Activated CD4-positive, alpha-beta memory T cell treated with anti-CD3 and anti-CD28 coated beads, Interleukin-2, amount 10 ng/mL, durations not matched to agents 7 days and 5 days (primary cell): Measurements from ENCODE around the gene ART3. TPM values are rescaled to one million over a fixed set of nuclear protein-coding genes. Genes with fewer than 3 reads are reported as not detected.

Experiments
- CTCF ChIA-PET: fragments of 350-600 bp; sonication (Branson Sonifier 250); formaldehyde crosslinking; loops from one replicate; lab custom pipeline; 2021; ENCODE audit warnings: antibody characterized with exemption, inconsistent platforms; lab: Charles Lee
- POLR2A ChIA-PET: fragments of 350-600 bp; sonication (Branson Sonifier 250); formaldehyde crosslinking; loops from one replicate; lab custom pipeline; 2021; ENCODE audit warnings: antibody characterized with exemption; lab: Charles Lee
- DNase-seq: peaks from one replicate; pipeline ENCODE4 v3.0.0-alpha.2; 2020
- H3K27ac Mint-ChIP-seq: one replicate; pipeline ENCODE4 v1.8.0; 2021; ENCODE audit warnings: mild to moderate bottlenecking, mixed read lengths
- H3K27me3 Mint-ChIP-seq: one replicate; pipeline ENCODE4 v1.8.0; 2021; ENCODE audit warnings: mixed read lengths
- H3K36me3 Mint-ChIP-seq: one replicate; pipeline ENCODE4 v1.8.0; 2021; ENCODE audit warnings: low read depth, mixed read lengths
- H3K4me1 Mint-ChIP-seq: one replicate; pipeline ENCODE4 v1.8.0; 2021; ENCODE audit warnings: mixed read lengths
- H3K4me3 Mint-ChIP-seq: one replicate; pipeline ENCODE4 v1.8.0; 2021; ENCODE audit warnings: mild to moderate bottlenecking, mixed read lengths
- H3K9me3 Mint-ChIP-seq: one replicate; pipeline ENCODE4 v1.8.0; 2021; ENCODE audit warnings: mixed read lengths
- total RNA-seq, 2 experiments: library from RNA; stranded (reverse); gene quantifications; one replicate each; pipeline ENCODE4 v1.2.3, GENCODE V29; 2021

Gene ART3
- total RNA-seq, 2 experiments from 2014 or later = 0.30 to 0.95 TPM

- DNase-seq = no peak
- Mint-ChIP-seq H3K27ac (no peak overlapping the region), H3K4me3 (no peak overlapping the region), H3K36me3 (no peaks in the 10 kb centered on the region), H3K9me3 (no peaks in the 10 kb centered on the region), H3K4me1 (peaks cover 3% of the 10 kb centered on the region), H3K27me3 (peaks cover 5% of the 10 kb centered on the region)
- ChIA-PET POLR2A (no interaction called here), CTCF (interaction anchor here (1.0 to 1.1 kb wide), 2 partner anchors 8 to 83 kb away, joined by 4 to 7 read pairs; no protein-coding TSS in a partner anchor)
Observed at GRCh38 chr4:76078033-76078613, 3.6 kb downstream of the ART3 start.

- ChIA-PET POLR2A (no interaction called here), CTCF (interaction anchor here (0.5 to 2.1 kb wide), 4 partner anchors 41 to 512 kb away, joined by 3 to 8 read pairs (median 3); no protein-coding TSS in a partner anchor)
- DNase-seq = no peak
Observed at GRCh38 chr4:76083386-76083988, 9.0 kb downstream of the ART3 start.

GRCh38 chr4:76084542-76084941 is 10.0 kb downstream of the ART3 start:
- Mint-ChIP-seq H3K4me1 (peaks cover 4% of the 10 kb centered on the region), H3K4me3 (no peak overlapping the region), H3K9me3 (no peaks in the 10 kb centered on the region), H3K27ac (no peak overlapping the region), H3K36me3 (no peaks in the 10 kb centered on the region), H3K27me3 (peaks cover 7% of the 10 kb centered on the region)
- ChIA-PET CTCF (interaction anchor here (2.1 kb wide), 1 partner anchor 88 kb away, joined by 8 read pairs; no protein-coding TSS in a partner anchor), POLR2A (no interaction called here)
- no peak for DNase-seq

More at GRCh38 chr4:76083386-76083988, 9.0 kb downstream of the ART3 start:
- Mint-ChIP-seq H3K9me3 (no peaks in the 10 kb centered on the region), H3K27ac (no peak overlapping the region), H3K4me1 (peaks cover 2% of the 10 kb centered on the region), H3K27me3 (peaks cover 12% of the 10 kb centered on the region), H3K36me3 (no peaks in the 10 kb centered on the region), H3K4me3 (no peak overlapping the region)

- no peak for DNase-seq
- CTCF ChIA-PET = interaction anchor here (0.6 to 2.3 kb wide), 10 partner anchors 9 to 191 kb away, joined by 3 to 11 read pairs (median 4); partner anchors contain the start of genes ART3 and NUP54
- no peaks in the 10 kb centered on the region for H3K36me3 Mint-ChIP-seq
- peaks cover 11% of the 10 kb centered on the region for H3K4me1 Mint-ChIP-seq
- no peaks in the 10 kb centered on the region for H3K9me3 Mint-ChIP-seq
- POLR2A ChIA-PET = interaction anchor here (2.1 kb wide), 1 partner anchor 61 kb away, joined by 5 read pairs; the partner anchor contains the start of gene NUP54
- H3K4me3 Mint-ChIP-seq = no peak overlapping the region
- H3K27ac Mint-ChIP-seq = no peak overlapping the region
- peaks cover 7% of the 10 kb centered on the region for H3K27me3 Mint-ChIP-seq
Observed at GRCh38 chr4:76087007-76087769, 12.7 kb downstream of the ART3 start.

- ChIA-PET POLR2A (interaction anchor here (1.0 kb wide), 1 partner anchor 30 kb away, joined by 3 read pairs; no protein-coding TSS in a partner anchor), CTCF (interaction anchor here (0.5 to 1.4 kb wide), 4 partner anchors 10 to 147 kb away, joined by 3 to 4 read pairs (median 3); no protein-coding TSS in a partner anchor)
- no peaks in the 10 kb centered on the region for H3K36me3 Mint-ChIP-seq
- H3K9me3 Mint-ChIP-seq = no peaks in the 10 kb centered on the region
- H3K27ac Mint-ChIP-seq = no peak overlapping the region
- DNase-seq = no peak
- peaks cover 11% of the 10 kb centered on the region for H3K4me1 Mint-ChIP-seq
- H3K27me3 Mint-ChIP-seq = peaks cover 7% of the 10 kb centered on the region
- no peak overlapping the region for H3K4me3 Mint-ChIP-seq
Observed at GRCh38 chr4:76088719-76089118, 14.2 kb downstream of the ART3 start.

- CTCF ChIA-PET = no interaction called here
- no peaks in the 10 kb centered on the region for H3K9me3 Mint-ChIP-seq
Observed at GRCh38 chr4:76090241-76090691, 15.8 kb downstream of the ART3 start.

GRCh38 chr4:76091052-76091451 is 16.5 kb downstream of the ART3 start:
- no peak for DNase-seq
- Mint-ChIP-seq H3K36me3 (no peaks in the 10 kb centered on the region), H3K4me1 (peaks cover 11% of the 10 kb centered on the region), H3K4me3 (no peak overlapping the region), H3K27ac (no peak overlapping the region), H3K27me3 (peaks cover 4% of the 10 kb centered on the region), H3K9me3 (no peaks in the 10 kb centered on the region)
- ChIA-PET POLR2A (no interaction called here), CTCF (no interaction called here)

More at GRCh38 chr4:76090241-76090691, 15.8 kb downstream of the ART3 start:
- POLR2A ChIA-PET = no interaction called here
- Mint-ChIP-seq H3K27me3 (peaks cover 4% of the 10 kb centered on the region), H3K4me1 (peaks cover 11% of the 10 kb centered on the region), H3K36me3 (no peaks in the 10 kb centered on the region), H3K27ac (no peak overlapping the region), H3K4me3 (no peak overlapping the region)
- DNase-seq = no peak

GRCh38 chr4:76095568-76095967 is 21.1 kb downstream of the ART3 start:
- Mint-ChIP-seq H3K36me3 (no peaks in the 10 kb centered on the region), H3K9me3 (no peaks in the 10 kb centered on the region), H3K4me3 (no peak overlapping the region), H3K4me1 (peaks cover 5% of the 10 kb centered on the region), H3K27ac (no peak overlapping the region), H3K27me3 (peaks cover 9% of the 10 kb centered on the region)
- no peak for DNase-seq
- CTCF ChIA-PET = no interaction called here
- POLR2A ChIA-PET = no interaction called here

- ChIA-PET CTCF (no interaction called here), POLR2A (no interaction called here)
- no peak for DNase-seq
- Mint-ChIP-seq H3K27me3 (peaks cover 9% of the 10 kb centered on the region), H3K27ac (no peak overlapping the region), H3K36me3 (no peaks in the 10 kb centered on the region), H3K9me3 (no peaks in the 10 kb centered on the region), H3K4me1 (peaks cover 2% of the 10 kb centered on the region), H3K4me3 (no peak overlapping the region)
Observed at GRCh38 chr4:76096076-76096475, 21.6 kb downstream of the ART3 start.

- Mint-ChIP-seq H3K4me3 (no peak overlapping the region), H3K27me3 (no peaks in the 10 kb centered on the region), H3K36me3 (no peaks in the 10 kb centered on the region), H3K9me3 (no peaks in the 10 kb centered on the region), H3K4me1 (no peaks in the 10 kb centered on the region), H3K27ac (no peak overlapping the region)
- DNase-seq = no peak
- ChIA-PET POLR2A (no interaction called here), CTCF (no interaction called here)
Observed at GRCh38 chr4:76105652-76106051, 31.1 kb downstream of the ART3 start.

GRCh38 chr4:76106442-76106841 is 31.9 kb downstream of the ART3 start:
- Mint-ChIP-seq H3K27me3 (no peaks in the 10 kb centered on the region), H3K27ac (no peak overlapping the region), H3K36me3 (no peaks in the 10 kb centered on the region), H3K4me1 (no peaks in the 10 kb centered on the region), H3K9me3 (no peaks in the 10 kb centered on the region), H3K4me3 (no peak overlapping the region)
- POLR2A ChIA-PET = no interaction called here
- DNase-seq = no peak
- CTCF ChIA-PET = no interaction called here

GRCh38 chr4:76108467-76109181 is 34.1 kb downstream of the ART3 start:
- ChIA-PET POLR2A (no interaction called here), CTCF (interaction anchor here (1.7 kb wide), 1 partner anchor 22 kb away, joined by 4 read pairs; no protein-coding TSS in a partner anchor)
- Mint-ChIP-seq H3K27me3 (no peaks in the 10 kb centered on the region), H3K36me3 (peaks cover 10% of the 10 kb centered on the region), H3K4me3 (no peak overlapping the region), H3K4me1 (no peaks in the 10 kb centered on the region), H3K27ac (no peak overlapping the region), H3K9me3 (no peaks in the 10 kb centered on the region)
- no peak for DNase-seq
